Right forelimb (tissue), 1 donor: ENCODE data around the gene INAFM2.
A peak's percentile ranks its signal among the peaks of the same experiment; 100 is the strongest.

Source experiments
- DNase-seq: peaks from one replicate; pipeline ENCODE4 v3.0.0-alpha.2; 2018

The INAFM2 gene

DNA sequence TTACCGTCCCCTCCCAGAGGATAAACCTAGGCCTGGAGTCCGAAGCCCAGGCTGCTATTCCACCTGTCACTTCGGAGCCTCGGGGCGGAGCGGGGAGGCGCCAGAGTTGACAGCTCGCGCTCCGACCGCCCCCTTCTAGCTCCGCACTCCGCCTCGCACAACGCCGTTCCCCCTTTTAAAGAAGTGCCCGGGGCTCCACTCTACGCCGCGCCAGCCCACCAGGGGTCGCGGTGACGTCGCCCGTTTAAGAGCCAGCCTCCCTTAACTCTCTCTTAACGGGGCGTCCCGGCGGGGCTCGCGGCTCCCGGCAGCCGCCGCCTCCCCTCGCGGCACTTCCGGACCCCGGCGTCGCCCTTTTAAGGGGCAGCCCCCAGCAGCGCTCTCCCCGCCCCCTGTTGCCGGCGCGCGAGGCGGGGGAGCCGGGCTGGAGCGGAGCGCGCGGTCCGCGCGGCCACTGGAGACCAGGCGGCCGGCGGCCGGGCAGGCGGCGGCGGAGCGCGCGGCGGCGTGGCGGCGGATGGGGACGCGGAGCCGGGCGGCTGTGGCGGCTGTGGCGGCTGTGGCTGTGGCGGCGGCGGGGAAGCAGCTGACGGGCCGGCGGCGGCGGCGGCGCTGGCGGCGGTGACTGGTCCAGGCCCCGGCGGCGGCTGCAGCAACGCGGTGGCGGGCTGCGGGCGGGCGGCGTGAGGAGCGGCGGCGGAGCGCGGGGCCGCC lies at the start of gene INAFM2:
TSS of gene INAFM2 (plus strand) at position 454 of the 714 bp plus-strand sequence. CDS start 364 bp downstream, outside the sequence.
- DNase-seq, result peak; percentile 93

DNA sequence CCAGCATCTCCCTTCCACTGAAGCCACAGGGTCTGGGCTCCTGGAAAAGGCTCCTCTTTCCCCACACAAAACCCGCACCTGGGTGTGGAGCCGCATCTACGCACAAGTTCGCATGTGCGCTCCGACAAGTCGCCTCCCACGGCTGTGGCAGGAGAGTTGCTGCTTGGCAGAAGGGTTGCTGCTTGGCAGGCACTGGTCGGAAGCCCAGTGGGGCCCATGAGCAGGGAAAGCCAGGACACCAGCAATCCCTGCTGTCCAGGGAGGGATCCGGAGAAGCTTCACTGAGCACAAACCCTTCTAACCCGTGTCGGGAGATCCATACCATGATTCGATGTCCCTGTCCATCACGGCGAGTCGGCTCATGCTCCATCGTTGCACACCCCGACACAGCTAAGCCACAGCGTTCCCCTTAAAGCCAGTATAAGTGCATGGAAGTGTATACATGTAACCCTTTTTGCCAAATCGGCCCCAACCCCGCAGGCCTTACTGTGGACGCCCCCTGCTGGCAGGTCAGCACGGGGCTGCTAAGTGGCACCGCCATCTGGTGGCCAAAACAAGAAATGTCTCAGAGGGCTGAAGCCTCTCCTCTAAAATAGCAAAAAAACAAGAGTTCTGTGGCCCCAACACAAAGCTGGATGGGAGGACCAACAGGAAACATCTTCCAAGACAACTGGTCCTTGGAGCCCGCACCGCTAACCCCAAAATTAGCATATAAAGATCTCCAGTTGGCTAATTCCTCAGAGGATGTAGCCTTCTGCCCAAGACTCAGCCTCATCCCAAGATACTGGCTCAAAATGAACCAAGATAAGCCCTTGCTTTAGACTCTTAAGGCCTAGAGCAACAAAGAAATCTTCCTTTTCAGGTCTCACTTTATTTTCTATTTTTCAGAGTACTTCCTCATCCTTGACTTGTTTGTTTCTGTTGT lies 48.9 kb upstream of the INAFM2 start:
- peak; percentile 88 for DNase-seq

DNA sequence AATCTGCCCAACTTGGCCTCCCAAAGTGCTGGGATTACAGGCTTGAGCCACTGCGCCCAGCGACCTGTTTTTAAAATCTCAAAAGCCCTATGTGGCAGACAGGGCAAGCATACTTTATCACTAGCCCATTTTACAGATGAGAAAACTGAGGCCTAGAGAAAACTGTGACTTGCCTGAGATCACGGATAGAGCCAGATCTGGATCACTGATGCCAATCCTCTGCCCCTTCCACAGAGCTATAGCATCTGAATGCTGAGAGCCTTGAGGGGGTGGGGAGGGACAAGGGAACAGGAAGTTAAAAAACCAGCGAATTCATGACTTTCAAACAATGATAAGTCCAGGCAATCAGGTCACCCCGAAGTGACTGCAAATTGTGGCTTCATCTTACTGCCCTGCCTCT lies 48.0 kb upstream of the INAFM2 start:
- no peak for DNase-seq

DNA sequence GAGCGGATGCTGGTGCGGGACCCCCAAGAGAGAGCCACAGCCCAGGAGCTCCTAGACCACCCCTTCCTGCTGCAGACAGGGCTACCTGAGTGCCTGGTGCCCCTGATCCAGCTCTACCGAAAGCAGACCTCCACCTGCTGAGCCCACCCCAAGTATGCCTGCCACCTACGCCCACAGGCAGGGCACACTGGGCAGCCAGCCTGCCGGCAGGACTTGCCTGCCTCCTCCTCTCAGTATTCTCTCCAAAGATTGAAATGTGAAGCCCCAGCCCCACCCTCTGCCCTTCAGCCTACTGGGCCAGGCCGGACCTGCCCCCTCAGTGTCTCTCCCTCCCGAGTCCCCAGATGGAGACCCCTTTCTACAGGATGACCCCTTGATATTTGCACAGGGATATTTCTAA lies 47.5 kb upstream of the INAFM2 start:
- DNase-seq, result no peak

DNA sequence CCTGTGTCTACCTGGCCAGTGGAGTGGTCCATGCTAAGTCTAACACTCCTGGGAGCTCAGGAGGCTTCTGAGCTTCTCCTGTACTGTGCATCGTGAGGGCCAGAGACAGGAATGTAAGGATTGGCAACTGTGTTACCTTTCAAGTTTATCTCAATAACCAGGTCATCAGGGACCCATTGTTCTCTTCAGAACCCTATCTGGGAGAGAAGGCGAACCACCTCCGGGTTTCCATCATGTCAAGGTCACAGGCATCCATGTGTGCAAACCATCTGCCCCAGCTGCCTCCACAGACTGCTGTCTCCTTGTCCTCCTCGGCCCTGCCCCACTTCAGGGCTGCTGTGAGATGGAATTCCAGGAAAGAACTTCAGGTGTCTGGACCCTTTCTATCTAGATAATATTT lies 46.6 kb upstream of the INAFM2 start:
- no peak for DNase-seq

DNA sequence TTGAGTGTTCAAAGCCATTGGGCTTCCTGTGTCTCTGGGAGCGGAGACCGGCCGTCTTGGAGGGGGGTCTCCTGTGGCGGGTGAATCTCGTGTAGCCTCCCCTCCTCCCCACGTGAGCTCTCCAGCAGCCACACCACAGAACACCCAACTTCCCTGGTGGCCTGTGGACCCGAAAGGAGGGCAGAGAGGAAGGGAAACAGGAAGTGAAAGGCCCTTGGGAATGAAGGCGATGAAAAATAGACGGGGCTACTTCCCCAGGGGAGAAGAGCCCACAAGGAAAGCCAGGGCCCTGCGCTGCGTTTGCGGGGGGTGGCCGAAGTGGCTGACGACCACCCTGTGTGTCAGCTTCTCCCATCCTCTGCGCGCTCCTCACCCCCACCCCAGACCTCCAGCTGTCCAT lies 46.0 kb upstream of the INAFM2 start:
- DNase-seq, result no peak

DNA sequence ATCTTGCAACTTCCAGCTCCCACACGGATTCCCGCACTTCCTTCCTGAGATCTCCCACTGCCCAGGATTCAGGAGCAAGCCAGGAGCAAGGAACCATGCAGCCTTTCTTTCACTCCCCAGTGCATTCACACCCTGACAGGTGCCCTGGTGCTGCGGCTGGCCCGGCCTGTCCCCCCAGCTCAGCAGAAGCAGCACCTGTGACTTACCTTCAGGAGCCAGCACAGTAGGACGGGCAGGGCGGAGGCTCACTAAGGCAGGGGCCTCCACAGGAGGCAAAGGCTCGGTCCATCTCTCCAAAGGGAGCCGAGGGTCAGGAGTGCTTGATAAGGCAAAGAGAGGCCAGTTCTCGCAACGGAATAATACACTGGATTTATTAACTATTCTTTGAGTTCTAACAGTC lies 45.5 kb upstream of the INAFM2 start:
- no peak for DNase-seq

DNA sequence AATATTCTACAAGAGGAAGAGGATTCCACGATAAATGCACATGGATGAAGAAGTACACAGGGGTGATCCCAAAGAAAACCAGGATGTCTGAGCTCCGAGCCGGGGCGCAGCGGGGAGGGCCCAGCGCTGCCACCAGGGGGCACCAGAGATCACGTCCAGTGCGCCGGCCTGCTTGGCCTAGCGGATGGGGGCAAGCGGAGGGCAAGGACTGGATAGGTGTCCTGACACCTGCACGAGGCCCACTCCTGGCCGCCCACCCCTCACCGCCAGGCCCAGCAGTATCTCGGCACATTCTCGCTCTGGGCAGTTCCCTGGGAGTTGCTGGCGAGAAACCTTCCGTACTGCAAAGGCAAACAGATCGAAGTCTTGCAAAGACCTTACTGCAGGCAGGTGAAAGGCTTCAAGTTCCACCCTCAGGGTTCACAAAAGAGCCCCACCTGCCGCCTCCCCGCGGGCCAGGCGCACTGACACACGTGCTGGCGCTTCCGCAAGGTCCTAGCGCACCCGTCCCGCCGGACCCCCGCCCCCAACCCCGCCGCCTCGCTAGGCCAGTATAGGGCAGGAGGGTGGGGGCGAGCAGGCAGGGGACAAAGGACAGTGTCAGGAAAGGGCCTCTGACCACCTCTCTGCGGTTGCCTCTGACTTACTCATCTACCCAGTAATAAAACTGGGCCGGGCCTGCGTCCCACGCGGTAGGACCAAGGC lies 43.9 kb upstream of the INAFM2 start:
- peak; percentile 89 for DNase-seq

DNA sequence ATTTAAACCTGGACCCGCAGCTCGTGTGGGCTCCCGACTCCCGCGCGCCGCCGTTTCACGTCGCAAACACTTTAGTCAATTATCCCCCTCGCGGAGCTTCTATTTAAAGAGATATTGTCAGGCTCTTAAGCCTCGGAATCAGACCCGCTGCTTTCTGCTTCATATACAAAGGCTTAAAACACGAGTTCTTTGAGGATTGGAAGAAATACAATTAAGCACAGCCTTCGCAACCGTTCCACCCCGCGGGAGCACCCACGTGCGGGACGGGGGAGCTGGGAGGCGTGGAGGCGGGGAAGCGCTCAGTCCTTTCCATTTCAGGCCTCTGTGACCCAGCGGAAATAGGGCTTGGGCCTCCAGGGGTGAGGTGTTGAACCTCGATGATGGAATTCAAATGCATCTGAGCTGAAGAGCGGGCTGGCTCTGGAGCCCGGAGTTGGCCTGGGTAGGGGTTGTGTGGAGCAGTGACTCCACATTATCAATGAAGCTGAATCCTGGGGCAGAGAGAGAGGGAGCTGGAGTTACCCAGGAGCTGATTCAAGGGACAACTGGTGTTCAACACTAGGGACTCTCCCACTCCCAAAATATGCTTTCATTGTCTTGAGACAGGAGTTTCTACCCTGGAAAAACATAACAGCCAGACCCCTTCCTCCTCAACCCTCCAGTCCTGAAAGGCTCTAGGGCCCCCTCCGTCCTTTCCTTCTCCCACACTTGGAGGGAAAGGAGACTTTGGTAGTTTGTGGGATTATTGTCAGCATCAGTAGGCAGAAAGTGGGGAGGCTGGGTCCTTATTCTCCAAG lies 43.0 kb upstream of the INAFM2 start:
- no peak for DNase-seq

DNA sequence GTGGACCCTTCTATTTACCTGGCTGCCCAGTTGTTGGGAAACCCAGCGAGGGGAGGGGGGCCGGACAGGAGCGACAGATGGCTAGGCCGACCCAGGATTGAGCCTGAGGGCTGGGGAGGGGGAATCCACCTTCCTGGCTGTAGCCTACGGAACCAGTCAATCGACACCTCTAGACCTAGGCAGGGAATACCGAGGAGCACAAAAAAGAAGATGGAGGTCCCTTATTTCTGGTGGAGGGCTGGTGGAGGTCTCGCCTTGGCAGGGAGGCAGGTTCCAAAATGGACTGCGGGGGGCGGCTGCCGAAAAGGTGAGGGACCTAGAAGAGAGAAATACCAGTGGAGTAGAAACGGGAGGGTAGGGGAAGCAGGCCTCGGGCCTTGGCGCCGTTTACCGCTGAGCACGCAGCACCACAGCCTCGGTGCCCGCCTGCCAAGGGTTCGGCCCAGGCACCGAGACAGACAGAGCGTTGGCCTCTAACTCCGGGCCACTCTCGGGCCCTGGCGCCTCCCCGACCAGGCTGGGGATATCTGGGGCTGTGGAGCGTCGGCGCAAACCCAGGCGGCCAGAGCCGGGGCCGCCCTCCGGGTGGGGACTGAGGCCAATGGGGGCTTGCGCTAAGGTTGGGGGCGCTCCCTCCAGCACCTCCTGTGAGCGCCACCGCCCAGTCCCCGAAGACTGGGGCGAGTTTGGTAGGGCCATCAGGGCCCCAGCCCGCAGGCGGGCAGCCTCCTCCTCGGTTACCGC lies 42.3 kb upstream of the INAFM2 start:
- DNase-seq, result no peak

DNA sequence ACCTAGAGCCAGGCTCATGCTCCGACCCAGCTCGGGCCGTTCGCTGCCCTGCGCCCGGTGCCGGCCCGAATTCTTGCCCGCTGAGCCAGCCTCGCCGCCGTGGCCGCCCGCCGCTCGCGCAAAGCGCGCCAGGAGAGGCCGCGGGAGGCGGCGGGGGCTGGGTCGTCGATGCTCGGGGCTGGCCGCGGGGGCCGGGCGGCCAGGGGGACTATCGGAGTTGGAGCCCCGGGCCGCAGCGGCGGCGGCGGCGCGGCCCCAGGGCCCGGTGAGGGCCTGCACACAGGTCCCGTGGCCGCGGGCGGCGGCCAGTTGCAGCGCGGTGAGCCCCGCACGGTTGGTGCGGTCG lies 41.7 kb upstream of the INAFM2 start:
- no peak for DNase-seq

DNA sequence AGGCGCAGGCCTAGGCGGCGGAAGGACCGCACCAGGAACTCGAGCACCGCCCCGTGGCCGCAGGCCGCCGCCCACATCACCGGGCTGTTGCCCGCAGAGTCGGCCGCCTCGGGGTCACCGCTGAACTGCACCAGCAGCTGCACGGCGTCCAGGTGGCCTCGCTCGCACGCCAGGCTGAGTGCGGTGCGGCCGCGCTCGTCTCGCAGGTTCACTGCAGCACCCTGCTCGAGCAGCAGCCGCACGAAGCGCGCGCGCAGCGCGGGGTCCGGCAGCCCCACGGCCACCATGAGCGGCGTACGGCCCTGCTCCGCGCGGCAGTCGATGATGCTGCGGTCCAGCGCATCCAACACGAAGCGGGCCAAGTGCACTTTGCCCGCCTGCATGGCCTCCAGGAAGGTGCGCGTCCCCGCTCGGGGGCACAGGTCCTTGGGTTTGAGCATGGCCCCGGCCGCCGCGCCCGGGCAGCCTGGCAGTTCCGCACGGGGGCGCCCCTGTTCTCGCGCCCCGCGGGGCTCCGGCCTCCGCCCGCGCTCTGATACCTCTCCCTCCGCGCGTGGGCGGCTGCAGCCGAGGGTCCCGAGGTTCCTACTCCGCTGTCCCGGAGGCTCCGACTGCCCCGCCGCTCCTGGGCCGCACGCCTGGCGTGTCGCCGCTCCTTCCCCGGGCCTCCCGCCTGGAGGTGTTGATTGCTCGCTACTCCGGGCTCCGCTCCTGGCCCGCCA lies 41.2 kb upstream of the INAFM2 start:
- DNase-seq, result no peak

DNA sequence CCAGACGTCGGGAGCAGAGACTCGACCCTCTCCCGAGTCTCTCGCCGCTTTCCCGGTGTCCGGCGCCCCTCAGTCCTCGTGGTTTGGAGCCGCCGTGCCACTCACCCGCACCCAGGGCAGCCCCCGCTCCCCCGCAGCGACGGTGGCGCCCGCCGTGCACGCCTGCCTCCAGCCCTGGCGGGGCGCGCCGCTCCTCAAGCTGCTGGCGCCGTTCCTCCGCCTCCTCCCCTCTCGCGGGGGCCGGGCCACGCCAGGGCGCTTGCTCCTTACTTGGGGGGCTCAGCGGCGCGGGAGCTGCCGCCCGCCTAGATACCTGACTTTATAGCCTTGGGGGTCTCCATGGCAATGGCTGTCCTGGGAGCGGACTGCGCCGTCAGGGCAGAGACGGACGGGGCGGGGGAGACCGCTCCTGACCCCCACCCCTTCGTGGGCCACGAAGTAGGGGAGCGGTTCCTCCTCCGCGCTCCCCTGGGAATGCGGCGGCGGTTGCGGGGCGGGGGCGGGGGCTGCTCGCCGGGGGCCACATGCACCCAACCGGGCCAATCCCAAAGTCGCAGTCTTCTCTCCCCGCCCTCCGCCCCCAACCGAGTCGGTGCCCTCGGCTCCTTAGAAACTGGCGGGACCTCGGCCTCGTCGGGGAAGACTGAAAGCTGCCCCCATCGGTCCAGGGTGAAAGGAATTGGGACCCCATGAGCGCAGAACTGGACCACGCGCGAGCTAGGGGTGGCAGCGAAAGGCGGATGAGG lies 40.5 kb upstream of the INAFM2 start, which contains the start of gene ANKRD63:
TSS of gene ANKRD63 (minus strand) at position 196 of the 746 bp plus-strand sequence. CDS start 478 bp downstream, outside the sequence.
- no peak for DNase-seq

DNA sequence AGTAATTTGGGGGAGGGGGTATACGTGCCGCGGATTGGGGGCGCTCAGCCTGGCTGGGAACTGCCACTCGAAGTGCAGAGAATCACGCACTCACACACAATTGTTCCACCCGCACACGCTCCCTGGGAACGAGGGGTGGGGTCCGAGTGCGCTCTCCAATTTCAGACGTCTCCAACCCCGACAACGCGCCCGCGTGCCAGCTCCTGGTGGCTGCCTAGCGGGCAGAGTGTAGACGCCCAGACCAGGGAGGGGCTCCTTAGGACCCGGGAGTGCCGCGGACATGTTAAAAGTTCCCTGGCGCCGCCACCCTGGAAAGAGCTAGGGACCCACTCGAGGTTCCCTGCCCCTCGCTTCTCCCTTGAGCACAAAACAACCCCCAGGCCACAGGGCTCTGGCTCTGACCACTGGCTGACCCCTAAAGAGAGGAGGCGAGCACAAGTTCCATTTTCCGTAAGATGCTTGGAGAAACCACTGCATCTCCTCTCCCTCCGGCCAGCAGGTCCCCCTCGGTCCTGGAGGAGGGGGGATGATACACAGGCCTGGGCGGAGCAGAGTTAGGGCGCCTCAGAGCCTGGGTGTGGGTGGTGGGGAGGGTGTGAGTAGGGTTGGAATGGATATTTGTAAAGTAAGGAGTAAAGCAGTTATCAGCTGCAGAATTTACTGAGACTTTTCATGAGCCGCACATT lies 39.7 kb upstream of the INAFM2 start:
- no peak for DNase-seq

DNA sequence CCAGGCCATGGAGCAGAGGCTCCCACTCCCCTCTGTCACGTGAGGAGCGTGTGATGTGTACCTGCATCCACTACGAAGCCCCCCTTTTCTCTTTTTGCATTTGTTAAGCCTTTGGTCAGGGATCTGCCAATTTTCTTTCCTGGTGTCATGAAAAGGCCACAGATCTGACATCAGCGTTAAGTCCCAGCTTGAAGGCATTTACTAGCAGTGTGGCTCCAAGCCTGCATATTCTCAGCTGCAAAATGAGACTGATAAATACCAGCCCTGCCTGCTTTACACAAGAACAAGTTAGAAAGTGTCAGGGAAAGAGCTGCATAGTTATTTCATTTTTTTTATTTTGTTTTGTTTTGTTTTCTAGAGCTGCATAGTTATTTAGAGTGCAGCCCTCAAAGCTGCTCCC lies 38.3 kb upstream of the INAFM2 start:
- no peak for DNase-seq

DNA sequence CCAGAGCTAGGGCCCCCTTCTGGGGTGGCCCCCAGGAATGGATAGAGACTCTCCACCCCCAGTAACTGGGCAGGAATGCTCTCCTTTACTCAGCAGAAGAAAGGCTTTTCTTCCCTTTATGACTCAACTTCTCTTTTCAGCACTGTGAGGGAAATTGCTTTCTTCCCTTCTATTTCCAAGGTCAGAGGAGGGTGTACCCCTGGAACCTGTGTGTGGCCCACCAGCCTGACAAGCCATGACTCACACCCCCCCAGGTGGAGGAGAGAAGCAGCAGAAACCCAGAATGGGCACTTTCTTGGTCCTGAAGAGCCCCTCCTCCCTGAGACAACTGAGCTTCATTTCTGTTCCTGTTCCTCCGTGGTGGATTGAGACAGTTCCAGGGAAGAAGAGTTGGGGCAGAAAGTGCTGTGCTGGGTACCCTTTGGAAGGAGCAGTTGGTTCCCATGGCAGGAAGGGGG lies 37.9 kb upstream of the INAFM2 start:
- no peak for DNase-seq

DNA sequence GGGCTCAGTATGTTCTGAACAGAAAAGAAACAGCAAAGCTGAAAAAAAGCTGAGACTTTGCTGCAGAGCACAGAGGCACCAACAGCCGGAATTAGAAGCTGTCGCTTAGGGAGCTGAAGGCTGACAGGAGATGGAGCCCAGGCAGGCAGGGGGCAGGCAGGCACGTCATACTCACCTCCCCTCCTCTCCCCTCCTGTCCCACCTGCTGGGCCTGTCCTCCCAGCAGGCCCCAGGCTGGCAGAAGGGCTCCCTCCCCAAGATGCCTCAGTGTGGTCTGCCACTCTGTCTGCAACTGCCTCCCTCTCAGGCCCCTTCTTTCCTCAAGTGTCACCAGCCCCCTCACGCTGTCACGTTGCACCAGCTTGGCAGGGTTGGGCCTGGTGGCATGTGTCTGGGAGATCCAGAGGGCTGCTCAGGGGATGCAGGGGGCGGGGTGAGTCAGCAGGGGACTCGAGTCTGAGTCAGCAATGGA lies 37.4 kb upstream of the INAFM2 start:
- DNase-seq, result no peak

DNA sequence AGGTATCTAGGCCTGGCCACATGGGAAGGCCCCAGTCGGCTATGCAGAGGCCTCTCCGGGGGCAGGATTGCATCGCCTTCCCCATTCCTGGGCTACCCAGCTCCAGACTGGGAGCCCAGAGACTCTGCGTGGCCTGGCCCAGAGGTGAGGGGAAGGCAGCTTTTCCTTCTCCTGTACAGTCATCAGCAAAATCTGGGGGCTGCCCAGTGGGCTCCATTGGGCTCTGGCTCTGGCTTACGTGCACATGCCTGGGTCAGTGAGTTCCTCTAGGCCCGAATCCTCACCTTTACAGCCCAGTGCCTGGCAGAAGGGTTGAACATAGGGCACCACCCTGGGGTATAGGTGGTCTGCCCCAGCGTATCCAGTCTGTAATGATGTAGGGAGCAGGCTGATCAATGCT lies 36.7 kb upstream of the INAFM2 start:
- DNase-seq, result no peak

DNA sequence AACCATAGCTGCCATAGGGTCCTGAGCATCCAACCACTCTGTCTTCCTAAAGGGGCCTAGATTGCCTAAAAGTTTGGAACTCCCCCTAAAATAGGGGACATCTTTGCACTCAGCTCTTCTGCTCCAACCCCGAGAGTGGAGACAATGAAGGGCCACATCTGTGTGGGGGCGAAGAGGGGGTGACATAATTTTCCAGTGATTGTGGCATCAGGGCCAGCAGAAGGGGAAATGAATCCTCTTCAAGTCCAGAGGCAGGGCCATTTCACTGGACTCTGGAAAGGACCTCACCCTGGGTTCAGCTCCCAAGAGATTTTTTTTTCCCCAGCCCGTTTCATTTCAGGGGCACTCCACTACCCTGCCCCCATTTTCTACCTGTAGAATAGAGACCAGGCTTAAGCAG lies 36.0 kb upstream of the INAFM2 start:
- DNase-seq, result no peak

DNA sequence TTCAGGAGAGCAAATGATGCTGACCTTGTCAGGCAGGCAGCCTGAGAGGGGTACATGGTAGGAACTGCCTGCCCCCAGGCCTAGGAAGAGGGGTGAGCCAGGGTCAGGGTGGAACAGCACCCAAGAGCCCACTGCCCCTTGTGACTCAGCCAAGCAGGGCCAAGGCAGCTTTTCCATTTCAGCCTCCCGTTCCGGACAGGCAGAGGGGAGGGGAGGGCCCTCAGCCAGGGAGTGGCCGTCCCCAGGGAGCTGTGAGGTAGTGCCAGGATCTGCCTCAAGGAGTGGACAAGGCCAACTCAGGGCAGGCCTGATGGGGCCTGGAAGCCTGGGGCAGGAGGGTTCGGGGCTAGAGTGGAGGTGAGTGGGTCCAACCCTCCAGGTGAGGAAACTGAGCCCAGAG lies 35.5 kb upstream of the INAFM2 start:
- no peak for DNase-seq
